PC-3 (cell line): ENCODE measurements around the gene FOXO6. TPM values are rescaled to one million over a fixed set of nuclear protein-coding genes. Genes with fewer than 3 reads are reported as not detected.

Experiments
- ATAC-seq: fragments of 200-7000 bp; cut with Tn5 transposase; 2 replicates; pipeline ENCODE4 v1.9.1; 2020; ENCODE audit warnings: mild to moderate bottlenecking, moderate library complexity
- BruUV-seq: library from RNA; stranded (reverse); fragments of 400-500 nt; replicated peaks from 2 replicates; lab custom pipeline; 2021; lab: Mats Ljungman, UMichigan
- CTCF ChIA-PET: fragments of 300-600 bp; sonication (Branson Sonifier 250); formaldehyde crosslinking; loops from one replicate; lab custom pipeline; 2022; ENCODE audit warnings: antibody characterized with exemption; lab: Charles Lee
- POLR2A ChIA-PET: fragments of 300-600 bp; sonication (Branson Sonifier 250); formaldehyde crosslinking; loops from one replicate; lab custom pipeline; 2022; ENCODE audit warnings: antibody characterized with exemption; ENCODE audit not compliant: unreplicated experiment; lab: Charles Lee
- DNase-seq: peaks from one replicate; pipeline ENCODE4 v3.0.0-alpha.2; 2015
- H2AFZ ChIP-seq: fragments of 300-600 bp; sonication (generic); 2 replicates; pipeline ENCODE4 v1.6.0; 2016; ENCODE audit warnings: antibody characterized with exemption, low read length
- H3F3A ChIP-seq: fragments of 300-600 bp; sonication (generic); one replicate; pipeline ENCODE4 v1.6.0; 2017; ENCODE audit warnings: antibody characterized with exemption, low read length, control low read depth, mild to moderate bottlenecking; ENCODE audit not compliant: unreplicated experiment
- H3K27ac ChIP-seq: fragments of 300-600 bp; sonication (generic); 2 replicates; pipeline ENCODE4 v1.5.1; 2016; ENCODE audit warnings: mild to moderate bottlenecking, low read length
- H3K27me3 ChIP-seq: fragments of 300-600 bp; sonication (generic); 2 replicates; pipeline ENCODE4 v1.6.1; 2016; ENCODE audit warnings: low read length, mixed read lengths
- H3K36me3 ChIP-seq: fragments of 300-600 bp; sonication (generic); 2 replicates; pipeline ENCODE4 v1.6.1; 2016; ENCODE audit warnings: low read depth, mixed run types, low read length, mixed read lengths
- H3K4me1 ChIP-seq: fragments of 300-600 bp; sonication (generic); 2 replicates; pipeline ENCODE4 v1.5.1; 2016; ENCODE audit warnings: low read length; ENCODE audit not compliant: insufficient read depth
- H3K4me2 ChIP-seq: fragments of 300-600 bp; sonication (generic); 2 replicates; pipeline ENCODE4 v1.6.0; 2016; ENCODE audit warnings: low read length
- H3K4me3 ChIP-seq: fragments of 300-600 bp; sonication (generic); 2 replicates; pipeline ENCODE4 v1.5.1; 2016; ENCODE audit warnings: mild to moderate bottlenecking, low read length, mixed read lengths
- H3K79me2 ChIP-seq: fragments of 300-600 bp; sonication (generic); 2 replicates; pipeline ENCODE4 v1.6.1; 2017; ENCODE audit warnings: low read length, mixed read lengths
- H3K9ac ChIP-seq: fragments of 300-600 bp; sonication (generic); 2 replicates; pipeline ENCODE4 v1.6.0; 2016; ENCODE audit warnings: mild to moderate bottlenecking, low read length
- H3K9me2 ChIP-seq: fragments of 300-600 bp; sonication (generic); replicated peaks from 2 replicates; pipeline ENCODE4 v1.6.1; 2016; ENCODE audit warnings: mixed run types, low read length, mixed read lengths
- H3K9me3 ChIP-seq: fragments of 300-600 bp; sonication (generic); 2 replicates; pipeline ENCODE4 v1.6.1; 2016; ENCODE audit warnings: low read length, mixed read lengths
- H4K20me1 ChIP-seq: fragments of 300-600 bp; sonication (generic); 2 replicates; pipeline ENCODE4 v1.6.1; 2016; ENCODE audit warnings: low read length, mixed read lengths
- CTCF ChIP-seq: fragments of 300-600 bp; sonication (generic); conservative IDR thresholded peaks from 2 replicates; pipeline ENCODE4 v1.5.1; 2017; ENCODE audit warnings: antibody characterized with exemption, low read depth, mild to moderate bottlenecking, low read length
- EZH2 ChIP-seq: fragments of 300-600 bp; sonication (generic); IDR thresholded peaks from one replicate; pipeline ENCODE4 v1.6.1; 2017; ENCODE audit warnings: antibody characterized with exemption, mild to moderate bottlenecking, low read length; ENCODE audit not compliant: unreplicated experiment
- EZH2phosphoT487 ChIP-seq: fragments of 300-600 bp; sonication (generic); IDR thresholded peaks from 2 replicates; pipeline ENCODE4 v1.6.1; 2018; ENCODE audit warnings: mild to moderate bottlenecking, antibody characterized with exemption, low read length, borderline replicate concordance
- intact Hi-C: fragments of 100-400 bp; cut with micrococcal nuclease; formaldehyde crosslinking; loops from 2 replicates; pipeline ENCODE4 v1.9.0; 2023
- total RNA-seq: library from RNA; depleted of rRNA; stranded (reverse); fragments of >200 nt; gene quantifications from 2 replicates; pipeline ENCODE4 v1.2.3, GENCODE V29; 2014

The FOXO6 gene
- total RNA-seq, 1 experiment from 2014 or later, result 1.2 TPM

GRCh38 chr1:41325801-41326200, 35.4 kb upstream of the FOXO6 start:
- no peaks in the 10 kb centered on the region for H3K27me3 ChIP-seq
- H4K20me1 ChIP-seq, result no peaks in the 10 kb centered on the region
- no peak for ATAC-seq
- no TSS peak for BruUV-seq
- H3K36me3 ChIP-seq, result no peaks in the 10 kb centered on the region
- no peaks in the 10 kb centered on the region for H3K79me2 ChIP-seq
- no peaks in the 10 kb centered on the region for H3K9me3 ChIP-seq
- no peak overlapping the region for H3K27ac ChIP-seq
- intact Hi-C loops, result no loop called here
- ChIA-PET POLR2A (no interaction called here), CTCF (no interaction called here)
- peak; percentile 17 for DNase-seq
- H3F3A ChIP-seq, result no peaks in the 10 kb centered on the region
- no peaks in the 10 kb centered on the region for H3K4me1 ChIP-seq
- H2AFZ ChIP-seq, result no peak overlapping the region
- H3K9me2 ChIP-seq, result no peaks in the 10 kb centered on the region
- H3K9ac ChIP-seq, result no peak overlapping the region
- no peak overlapping the region for H3K4me2 ChIP-seq
- TF ChIP-seq EZH2 (no peak), CTCF (no peak), EZH2phosphoT487 (no peak)
- H3K4me3 ChIP-seq, result no peak overlapping the region

- no peaks in the 10 kb centered on the region for H3K36me3 ChIP-seq
- POLR2A ChIA-PET, result no interaction called here
- H3K9me2 ChIP-seq, result no peaks in the 10 kb centered on the region
- no peaks in the 10 kb centered on the region for H3K79me2 ChIP-seq
- H3F3A ChIP-seq, result no peaks in the 10 kb centered on the region
- ATAC-seq, result no peak
- H3K9ac ChIP-seq, result no peak overlapping the region
- no TSS peak for BruUV-seq
- TF ChIP-seq EZH2 (no peak), EZH2phosphoT487 (no peak), CTCF (no peak)
- no peaks in the 10 kb centered on the region for H3K27me3 ChIP-seq
- H3K9me3 ChIP-seq, result no peaks in the 10 kb centered on the region
- no peak overlapping the region for H3K4me3 ChIP-seq
- CTCF ChIA-PET, result interaction anchor here (0.7 to 1.0 kb wide), 2 partner anchors 14 to 72 kb away, joined by 4 to 5 read pairs; no protein-coding TSS in a partner anchor
- no peaks in the 10 kb centered on the region for H3K4me1 ChIP-seq
- intact Hi-C loops, result no loop called here
- H3K27ac ChIP-seq, result no peak overlapping the region
- H2AFZ ChIP-seq, result no peak overlapping the region
- no peaks in the 10 kb centered on the region for H4K20me1 ChIP-seq
- no peak for DNase-seq
- H3K4me2 ChIP-seq, result no peak overlapping the region
These were observed 33.7 kb upstream of the FOXO6 start for GRCh38 chr1:41327383-41327999.

GRCh38 chr1:41328001-41328615, 33.1 kb upstream of the FOXO6 start:
- intact Hi-C loops, result no loop called here
- DNase-seq, result no peak
- H4K20me1 ChIP-seq, result no peaks in the 10 kb centered on the region
- ChIA-PET POLR2A (no interaction called here), CTCF (no interaction called here)
- H3F3A ChIP-seq, result no peaks in the 10 kb centered on the region
- H3K4me1 ChIP-seq, result no peaks in the 10 kb centered on the region
- H3K4me3 ChIP-seq, result no peak overlapping the region
- H3K79me2 ChIP-seq, result no peaks in the 10 kb centered on the region
- no peaks in the 10 kb centered on the region for H3K9me3 ChIP-seq
- no peaks in the 10 kb centered on the region for H3K27me3 ChIP-seq
- TF ChIP-seq EZH2 (no peak), EZH2phosphoT487 (no peak), CTCF (no peak)
- BruUV-seq, result no TSS peak
- H3K4me2 ChIP-seq, result no peak overlapping the region
- no peak overlapping the region for H3K9ac ChIP-seq
- no peaks in the 10 kb centered on the region for H3K9me2 ChIP-seq
- H3K27ac ChIP-seq, result no peak overlapping the region
- H2AFZ ChIP-seq, result no peak overlapping the region
- no peaks in the 10 kb centered on the region for H3K36me3 ChIP-seq
- ATAC-seq, result no peak
